GM21390 (cell line): ENCODE data around the gene CNKSR3.

Experiments
- ATAC-seq: cut with Tn5 transposase; IDR thresholded peaks from one replicate; pipeline ENCODE4 v1.9.1; 2021; ENCODE audit not compliant: unreplicated experiment

The CNKSR3 gene

GRCh38 chr6:154390034-154390433, 120.5 kb downstream of the CNKSR3 start:
- ATAC-seq, result no peak

- ATAC-seq, result no peak
Measured at GRCh38 chr6:154388803-154389202, 121.7 kb downstream of the CNKSR3 start.

DNA sequence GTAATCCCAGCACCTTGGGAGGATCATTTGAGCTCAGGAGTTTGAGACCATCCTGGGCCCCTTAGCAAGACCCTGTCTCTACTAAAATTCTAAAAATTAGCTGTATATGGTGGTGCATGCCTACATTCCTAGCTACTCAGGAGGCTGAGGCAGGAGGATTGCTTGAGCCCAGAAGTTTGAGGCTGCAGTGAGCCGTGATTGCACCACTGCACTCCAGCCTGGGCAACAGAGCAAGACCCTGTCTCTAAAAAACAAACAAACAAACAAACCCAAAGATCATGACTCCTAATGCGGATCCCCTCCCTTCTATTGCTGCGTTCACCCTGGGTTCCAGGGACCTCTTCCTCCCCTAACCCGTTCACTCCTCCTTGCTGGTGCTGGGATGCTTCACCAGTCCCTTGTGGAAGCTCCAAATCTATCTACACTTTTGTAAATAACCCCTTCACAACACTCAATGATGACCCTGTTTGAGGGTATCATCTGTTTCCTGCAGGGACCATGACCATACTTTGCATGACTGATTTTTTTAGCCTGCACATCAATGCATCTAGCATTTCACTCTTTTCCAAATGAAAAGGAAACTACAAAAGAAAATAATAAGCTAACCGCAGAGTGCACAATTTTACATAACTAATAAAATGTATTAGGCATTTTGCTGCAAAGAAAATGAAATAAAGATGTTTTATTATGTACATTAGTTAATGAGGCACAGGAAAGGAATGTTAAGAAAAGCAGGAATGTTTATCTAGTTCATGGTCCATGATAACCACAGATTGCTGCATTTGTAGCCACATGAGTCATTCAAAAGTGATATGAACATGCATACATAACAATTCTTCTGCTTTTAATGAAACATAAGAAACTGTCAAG, 123.4 kb downstream of the CNKSR3 start:
- no peak for ATAC-seq

GRCh38 chr6:154384191-154384590, 126.3 kb downstream of the CNKSR3 start:
- no peak for ATAC-seq

GRCh38 chr6:154383273-154383672, 127.2 kb downstream of the CNKSR3 start:
- ATAC-seq, result no peak

- ATAC-seq, result no peak
Measured at GRCh38 chr6:154382740-154383139, 127.7 kb downstream of the CNKSR3 start.

GRCh38 chr6:154381548-154381947, 128.9 kb downstream of the CNKSR3 start:
- no peak for ATAC-seq

- ATAC-seq, result no peak
Measured at GRCh38 chr6:154380741-154381140, 129.7 kb downstream of the CNKSR3 start.

- no peak for ATAC-seq
Measured at GRCh38 chr6:154379585-154379984, 130.9 kb downstream of the CNKSR3 start.

- ATAC-seq, result no peak
Measured at GRCh38 chr6:154378518-154378917, 132.0 kb downstream of the CNKSR3 start.

- ATAC-seq, result no peak
Measured at GRCh38 chr6:154377726-154378125, 132.8 kb downstream of the CNKSR3 start.

DNA sequence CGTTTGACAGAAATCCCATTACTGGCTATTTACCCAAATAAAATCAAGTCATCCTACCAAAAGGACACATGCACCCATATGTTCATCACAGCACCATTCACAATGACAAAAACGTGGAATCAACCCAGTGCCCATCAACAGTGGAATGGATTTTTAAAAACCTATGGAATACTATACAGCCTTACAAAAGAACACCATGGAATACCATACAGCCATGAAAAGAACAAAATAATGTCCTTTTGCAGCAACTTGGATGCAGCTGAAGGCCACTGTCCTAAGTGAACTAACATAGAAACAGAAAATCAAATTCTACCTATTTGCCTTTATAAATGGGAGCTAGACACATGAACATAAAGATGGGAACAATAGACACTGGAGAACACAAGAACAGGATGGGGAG, 136.5 kb downstream of the CNKSR3 start:
- ATAC-seq, result no peak

DNA sequence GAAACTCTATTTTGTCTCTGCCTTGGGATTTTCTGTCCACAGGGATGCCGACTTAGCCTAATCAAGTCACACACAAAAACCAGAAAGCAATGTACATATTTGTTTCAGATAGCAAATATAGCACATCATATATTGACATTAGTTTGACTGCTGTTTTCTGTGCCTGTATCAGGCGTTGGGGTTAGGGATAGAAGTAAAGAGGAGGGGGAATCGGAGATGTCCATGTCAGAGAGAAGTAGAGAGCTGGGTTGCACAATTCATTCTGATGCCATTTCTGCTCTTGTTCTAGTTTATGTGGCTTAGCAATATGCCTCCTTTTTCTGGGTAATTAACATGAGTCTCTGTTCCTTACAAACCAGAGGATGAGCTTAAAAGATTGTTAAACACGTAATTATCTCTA, 139.2 kb downstream of the CNKSR3 start:
- ATAC-seq, result no peak

- ATAC-seq, result peak; percentile 77
Measured at GRCh38 chr6:154370545-154370944, 139.9 kb downstream of the CNKSR3 start.

GRCh38 chr6:154367839-154368695, 142.4 kb downstream of the CNKSR3 start:
- no peak for ATAC-seq

GRCh38 chr6:154367336-154367735, 143.1 kb downstream of the CNKSR3 start:
- ATAC-seq, result no peak

GRCh38 chr6:154363821-154364220, 146.7 kb downstream of the CNKSR3 start:
- no peak for ATAC-seq

GRCh38 chr6:154361476-154361875, 149.0 kb downstream of the CNKSR3 start:
- ATAC-seq, result no peak

DNA sequence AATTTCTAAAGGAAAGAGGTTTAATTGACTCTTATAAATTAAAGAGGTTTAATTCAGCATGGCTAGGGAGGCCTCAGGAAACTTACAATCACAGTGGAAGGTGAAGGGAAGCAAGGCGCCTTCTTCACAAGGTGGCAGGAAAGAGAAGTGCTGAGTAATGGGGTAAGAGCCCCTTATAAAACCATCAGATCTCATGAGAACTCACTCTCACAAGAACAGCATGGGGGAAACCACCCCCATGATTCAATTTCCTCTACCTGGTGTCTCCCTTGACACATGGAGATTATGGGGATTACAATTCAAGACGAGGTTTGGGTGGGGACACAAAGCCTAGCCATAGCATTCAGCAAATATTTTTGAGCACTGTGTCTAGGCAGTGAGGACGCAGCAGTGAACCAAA, 150.0 kb downstream of the CNKSR3 start:
- ATAC-seq, result no peak

GRCh38 chr6:154359679-154360078, 150.8 kb downstream of the CNKSR3 start:
- no peak for ATAC-seq

- no peak for ATAC-seq
Measured at GRCh38 chr6:154359161-154359574, 151.3 kb downstream of the CNKSR3 start.

- ATAC-seq, result no peak
Measured at GRCh38 chr6:154358019-154358545, 152.4 kb downstream of the CNKSR3 start.
